H1 (cell line): ENCODE results near the gene APOC4. TPM values are rescaled to one million over a fixed set of nuclear protein-coding genes. Genes with fewer than 3 reads are reported as not detected.

Experiments used
- CTCF ChIA-PET: fragments of 300-600 bp; sonication (Branson Sonifier 250); formaldehyde crosslinking; loops from one replicate; lab custom pipeline; 2021; ENCODE audit not compliant: partially characterized antibody; lab: Charles Lee
- POLR2A ChIA-PET: fragments of 300-600 bp; sonication (Branson Sonifier 250); formaldehyde crosslinking; loops from one replicate; lab custom pipeline; 2021; ENCODE audit warnings: inconsistent platforms; ENCODE audit not compliant: partially characterized antibody; lab: Charles Lee
- DNase-seq, 2 experiments: peaks; one replicate each; pipeline versions ENCODE4 v3.0.0 to v3.0.0-alpha.2; 2010 to 2022; ENCODE audit warnings: low spot score in 2 of 2, low read depth in 1 of 2, mixed read lengths in 1 of 2
- FAIRE-seq: peaks from 2 replicates; lab custom pipeline; 2011; peaks lifted over from hg19 to GRCh38; lab: Jason Lieb, UNC
- H2AFZ ChIP-seq: 2 replicates; pipeline ENCODE4 v1.8.1; 2012; ENCODE audit warnings: low read length, inconsistent platforms
- H2AK5ac ChIP-seq: 2 replicates; pipeline ENCODE4 v1.6.1; 2013; ENCODE audit warnings: low read depth, low read length
- H2BK120ac ChIP-seq: replicated peaks from 2 replicates; pipeline ENCODE3; 2013; ENCODE audit warnings: low read depth, low read length, inconsistent platforms
- H2BK12ac ChIP-seq: 2 replicates; pipeline ENCODE4 v1.6.1; 2013; ENCODE audit warnings: low read depth, low read length
- H2BK15ac ChIP-seq: 2 replicates; pipeline ENCODE4 v1.6.1; 2013; ENCODE audit warnings: low read length
- H2BK20ac ChIP-seq: 2 replicates; pipeline ENCODE4 v1.6.1; 2013; ENCODE audit warnings: low read length
- H2BK5ac ChIP-seq: 2 replicates; pipeline ENCODE4 v1.6.1; 2013; ENCODE audit warnings: low read depth, low read length
- H3K14ac ChIP-seq: 2 replicates; pipeline ENCODE4 v1.6.1; 2013; ENCODE audit warnings: inconsistent platforms; ENCODE audit not compliant: insufficient read length
- H3K18ac ChIP-seq: 2 replicates; pipeline ENCODE4 v1.6.1; 2013; ENCODE audit warnings: low read length; ENCODE audit errors: extremely low read depth
- H3K23ac ChIP-seq: 2 replicates; pipeline ENCODE4 v1.6.1; 2013; ENCODE audit warnings: inconsistent platforms; ENCODE audit not compliant: insufficient read length
- H3K23me2 ChIP-seq: 2 replicates; pipeline ENCODE4 v1.6.1; 2013; ENCODE audit warnings: low read depth, low read length
- H3K27ac ChIP-seq: 2 replicates; pipeline ENCODE4 v1.6.1; 2011; ENCODE audit warnings: low read depth, low read length, inconsistent platforms
- H3K27me3 ChIP-seq, 4 experiments: replicated peaks in 1 of 4; 1 replicate in 1 of 4; 2 replicates in 3 of 4; pipeline versions ENCODE4 v1.6.1 to v1.8.1; 2011 to 2013; ENCODE audit warnings: low read length in 3 of 4, mild to moderate bottlenecking in 3 of 4, inconsistent platforms in 2 of 4, mixed read lengths in 2 of 4, moderate library complexity in 1 of 4; ENCODE audit not compliant: control insufficient read depth in 3 of 4, insufficient read depth in 3 of 4; ENCODE audit errors: extremely low read depth in 1 of 4
- H3K36me3 ChIP-seq, 4 experiments: 2 replicates each; pipeline versions ENCODE4 v1.6.1 to v1.8.1; 2011 to 2013; ENCODE audit warnings: mild to moderate bottlenecking in 4 of 4, low read length in 3 of 4, moderate library complexity in 2 of 4, control low read depth in 1 of 4, inconsistent platforms in 1 of 4; ENCODE audit not compliant: insufficient read depth in 4 of 4, control insufficient read depth in 2 of 4
- H3K4ac ChIP-seq: replicated peaks from 2 replicates; pipeline ENCODE3; 2013; ENCODE audit warnings: low read length, low read depth, mixed read lengths, inconsistent platforms; ENCODE audit not compliant: insufficient read length
- H3K4me1 ChIP-seq, 4 experiments: replicated peaks in 1 of 4; 1 replicate in 1 of 4; 2 replicates in 3 of 4; pipeline versions ENCODE4 v1.6.1 to v1.8.1; 2011 to 2013; ENCODE audit warnings: low read length in 3 of 4, inconsistent platforms in 2 of 4, mixed read lengths in 1 of 4; ENCODE audit not compliant: insufficient read depth in 4 of 4, control insufficient read depth in 3 of 4
- H3K4me2 ChIP-seq, 2 experiments: 2 replicates each; pipeline versions ENCODE4 v1.6.1 to v1.8.1; 2011 to 2013; ENCODE audit warnings: low read depth in 2 of 2, low read length in 2 of 2, control low read depth in 1 of 2, inconsistent platforms in 1 of 2, mild to moderate bottlenecking in 1 of 2; ENCODE audit not compliant: insufficient read depth in 1 of 2
- H3K4me3 ChIP-seq, 4 experiments: fragments of 200-600, 300-600 bp in 1 of 4; sonication (generic), shearing (Covaris generic), sonication (Bioruptor Twin) in 1 of 4; 2 replicates each; pipeline versions ENCODE4 v1.5.1 to v1.8.1; 2011 to 2016; ENCODE audit warnings: low read length in 4 of 4, low read depth in 3 of 4, control low read depth in 2 of 4, inconsistent platforms in 2 of 4, mild to moderate bottlenecking in 2 of 4, mixed read lengths in 1 of 4, moderate library complexity in 1 of 4; ENCODE audit not compliant: insufficient read depth in 2 of 4; ENCODE audit errors: extremely low read depth in 1 of 4
- H3K56ac ChIP-seq: replicated peaks from 2 replicates; pipeline ENCODE3; 2013; ENCODE audit warnings: low read depth, mild to moderate bottlenecking, mixed read lengths, low read length, inconsistent platforms; ENCODE audit not compliant: insufficient read length
- H3K79me1 ChIP-seq: 2 replicates; pipeline ENCODE4 v1.6.1; 2013; ENCODE audit warnings: low read depth, low read length, control low read depth
- H3K79me2 ChIP-seq, 2 experiments: 2 replicates each; pipeline versions ENCODE4 v1.6.1 to v1.8.1; 2012 to 2013; ENCODE audit warnings: low read length in 2 of 2, mild to moderate bottlenecking in 2 of 2, inconsistent platforms in 1 of 2; ENCODE audit not compliant: insufficient read depth in 2 of 2, control insufficient read depth in 1 of 2
- H3K9ac ChIP-seq, 4 experiments: replicated peaks in 1 of 4; 1 replicate in 1 of 4; 2 replicates in 3 of 4; pipeline versions ENCODE4 v1.6.1 to v1.8.1; 2011 to 2013; ENCODE audit warnings: low read depth in 3 of 4, low read length in 3 of 4, control low read depth in 2 of 4, mild to moderate bottlenecking in 2 of 4, moderate library complexity in 2 of 4, inconsistent platforms in 1 of 4; ENCODE audit errors: extremely low read depth in 1 of 4
- H3K9me3 ChIP-seq, 2 experiments: 2 replicates each; pipeline versions ENCODE4 v1.6.1 to v1.8.1; 2012 to 2013; ENCODE audit warnings: mild to moderate bottlenecking in 2 of 2, moderate library complexity in 2 of 2, control low read depth in 1 of 2, inconsistent platforms in 1 of 2, low read depth in 1 of 2, low read length in 1 of 2, mixed read lengths in 1 of 2; ENCODE audit not compliant: insufficient read depth in 2 of 2
- H4K20me1 ChIP-seq, 2 experiments: replicated peaks in 1 of 2; 2 replicates each; pipeline versions ENCODE3 to v1.8.1; 2011 to 2013; ENCODE audit warnings: inconsistent platforms in 2 of 2, low read length in 2 of 2, mild to moderate bottlenecking in 1 of 2; ENCODE audit not compliant: insufficient read depth in 2 of 2, control insufficient read depth in 1 of 2
- H4K5ac ChIP-seq: 2 replicates; pipeline ENCODE4 v1.6.1; 2013; ENCODE audit warnings: low read length, low read depth, mixed read lengths, inconsistent platforms; ENCODE audit not compliant: insufficient read length
- H4K8ac ChIP-seq: 2 replicates; pipeline ENCODE4 v1.8.0; 2013; ENCODE audit warnings: mild to moderate bottlenecking, moderate library complexity, low read length, inconsistent platforms; ENCODE audit not compliant: insufficient read depth; ENCODE audit errors: extremely low read depth
- H4K91ac ChIP-seq: replicated peaks from 2 replicates; pipeline ENCODE3; 2013; ENCODE audit warnings: low read length, mixed read lengths, inconsistent platforms; ENCODE audit not compliant: insufficient read length
- BCL11A ChIP-seq, 2 experiments: IDR thresholded peaks; one replicate each; pipeline ENCODE4 v1.6.1; 2011; ENCODE audit warnings: low read depth in 2 of 2, low read length in 2 of 2, mild to moderate bottlenecking in 2 of 2
- EZH2 ChIP-seq: fragments of 200-600 bp; sonication (generic); IDR thresholded peaks from 2 replicates; pipeline ENCODE4 v1.7.1; 2012; ENCODE audit warnings: low read depth, mild to moderate bottlenecking, moderate library complexity, low read length, inconsistent platforms; ENCODE audit not compliant: severe bottlenecking
- HDAC2 ChIP-seq, 2 experiments: fragments of 300-600 bp in 1 of 2; sonication (generic) in 1 of 2; IDR thresholded peaks; 2 replicates each; pipeline ENCODE4 v1.6.1; 2011 to 2012; ENCODE audit warnings: low read depth in 2 of 2, low read length in 2 of 2, mild to moderate bottlenecking in 2 of 2, moderate library complexity in 2 of 2, borderline replicate concordance in 1 of 2, inconsistent platforms in 1 of 2
- KDM4A ChIP-seq: IDR thresholded peaks from one replicate; pipeline ENCODE4 v1.7.1; 2012; ENCODE audit warnings: low read depth, mild to moderate bottlenecking, moderate library complexity, low read length, inconsistent platforms; ENCODE audit not compliant: severe bottlenecking
- SRF ChIP-seq: IDR thresholded peaks from 2 replicates; pipeline ENCODE4 v1.6.1; 2011; ENCODE audit warnings: mild to moderate bottlenecking, low read depth, low read length, moderate library complexity
- TBP ChIP-seq: IDR thresholded peaks from 2 replicates; pipeline ENCODE4 v1.6.1; 2011; ENCODE audit warnings: low read depth, low read length, improper control_type of control experiment
- WGBS, 2 experiments: shearing (Covaris generic) in 1 of 2; methylation state at CpG; one replicate each; pipeline versions ENCODE4 v1.1.6 to v1.1.7; 2013 to 2015; ENCODE audit warnings: low lambda C conversion rate in 2 of 2, mixed read lengths in 2 of 2, inconsistent platforms in 1 of 2, low coverage in 1 of 2, missing lambda C conversion rate in 1 of 2; ENCODE audit not compliant: insufficient replicate concordance in 2 of 2, insufficient coverage in 1 of 2, insufficient read length in 1 of 2; ENCODE audit errors: extremely low coverage in 1 of 2, missing lambda C conversion rate in 1 of 2; 5-methylcytosine and 5-hydroxymethylcytosine counted together
- polyA plus RNA-seq, 7 experiments: library from polyadenylated mRNA; depleted of rRNA in 3 of 7; stranded (reverse) in 5 of 7; unstranded in 2 of 7; fragments of >200 nt in 5 of 7; fragments of 200-250 nt in 2 of 7; gene quantifications; 1 replicate in 5 of 7; 2 replicates in 1 of 7; 4 replicates in 1 of 7; pipeline versions ENCODE4 v1.2.1 to v1.2.3, GENCODE V29; 2011 to 2013; ENCODE audit warnings: missing spikeins in 2 of 7, mixed read lengths in 2 of 7
- total RNA-seq: library from RNA; stranded (reverse); fragmentation: NEBNext Ultra II Directional; extraction: Animal tissue kit (Norgen Biotek cat#: 25700); gene quantifications from 2 replicates; pipeline ENCODE4 v1.2.1, GENCODE V29; 2021

Gene APOC4
- total and polyA plus RNA-seq, 2 of the 8 experiments (the other 6 are each of a cell fraction or from before 2014, with no cell fraction given), result not detected

DNA sequence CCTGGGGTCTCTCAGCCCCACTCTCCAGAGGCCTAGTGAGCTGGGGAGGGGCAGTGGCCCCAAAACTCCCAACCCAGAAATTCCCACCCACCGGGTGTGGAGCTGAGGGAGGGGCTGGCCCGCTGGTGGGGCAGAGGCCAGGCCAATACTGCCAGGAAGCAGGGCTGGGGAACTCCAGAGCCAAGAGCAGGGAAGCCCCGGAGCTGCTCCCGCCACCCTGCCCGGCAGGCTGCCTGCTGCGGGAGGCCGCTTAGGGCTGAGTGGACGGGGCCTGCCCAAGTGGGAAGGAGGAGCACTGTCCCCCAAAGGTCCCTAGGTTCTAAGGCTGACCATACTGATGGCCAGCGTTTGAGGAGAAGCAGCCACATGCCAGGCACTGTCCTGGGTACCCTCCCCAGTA, 46.2 kb downstream of the APOC4 start:
- H4K91ac ChIP-seq, result no peak overlapping the region
- H4K8ac ChIP-seq, result no peak overlapping the region
- H3K9ac ChIP-seq, result no peak overlapping the region
- no peak overlapping the region for H2AK5ac ChIP-seq
- no peaks in the 10 kb centered on the region for H3K23me2 ChIP-seq
- no peaks in the 10 kb centered on the region for H3K79me2 ChIP-seq
- DNase-seq (no peak), FAIRE-seq (no peak)
- TF ChIP-seq SRF (no peak), HDAC2 (IDR thresholded peaks at IDR 0.05; ENCODE audit: borderline replicate concordance in 1 of 2, low read depth in 2 of 2, low read length in 2 of 2) (no peak), TBP (no peak), EZH2 (no peak), BCL11A (IDR thresholded peaks at IDR 0.05; ENCODE audit: low read depth in 2 of 2, low read length in 2 of 2) (no peak), KDM4A (no peak)
- H3K18ac ChIP-seq, result no peak overlapping the region
- H3K14ac ChIP-seq, result no peak overlapping the region
- no peak overlapping the region for H3K27ac ChIP-seq
- POLR2A ChIA-PET, result interaction anchor here (0.9 to 2.1 kb wide), 5 partner anchors 13 to 95 kb away, joined by 3 to 11 read pairs (median 3); partner anchors contain the start of genes APOE and RELB
- no peak overlapping the region for H3K4me2 ChIP-seq
- H3K4ac ChIP-seq, result no peak overlapping the region
- no peak overlapping the region for H2BK20ac ChIP-seq
- peaks cover 6 to 30% (median 13%) of the 10 kb centered on the region in 4 experiments; a peak in 7 of 8 replicates for H3K36me3 ChIP-seq
- no peak overlapping the region for H2BK120ac ChIP-seq
- H3K4me3 ChIP-seq, result no peak overlapping the region
- no peaks in the 10 kb centered on the region for H3K9me3 ChIP-seq
- no peak overlapping the region for H2BK15ac ChIP-seq
- H4K20me1 ChIP-seq, result peaks cover 2 to 15% of the 10 kb centered on the region in 2 experiments
- H2BK12ac ChIP-seq, result no peak overlapping the region
- no peak overlapping the region for H2AFZ ChIP-seq
- WGBS, 2 experiments, result 96% methylated on average over 8 of the region's 9 CpGs; no CpG with 5 or more reads in 1 of the 2 experiments
- H3K27me3 ChIP-seq, result no peaks in the 10 kb centered on the region
- H3K79me1 ChIP-seq, result no peaks in the 10 kb centered on the region
- CTCF ChIA-PET, result interaction anchor here (0.8 to 4.6 kb wide), 16 partner anchors 9 to 75 kb away, joined by 3 to 34 read pairs (median 8); partner anchors contain the start of gene RELB
- no peak overlapping the region for H3K56ac ChIP-seq
- no peak overlapping the region for H4K5ac ChIP-seq
- H3K23ac ChIP-seq, result no peak overlapping the region
- H3K4me1 ChIP-seq, result no peaks in the 10 kb centered on the region
- no peak overlapping the region; the same call in 1 of the 2 replicates for H2BK5ac ChIP-seq
